HG02759 (cell line): Measurements from ENCODE around the gene SHANK3.

ENCODE experiments used
- ATAC-seq: cut with Tn5 transposase; IDR thresholded peaks from one replicate; pipeline ENCODE4 v1.9.1; 2021; ENCODE audit warnings: mild to moderate bottlenecking, moderate library complexity; ENCODE audit not compliant: unreplicated experiment

Gene SHANK3

DNA sequence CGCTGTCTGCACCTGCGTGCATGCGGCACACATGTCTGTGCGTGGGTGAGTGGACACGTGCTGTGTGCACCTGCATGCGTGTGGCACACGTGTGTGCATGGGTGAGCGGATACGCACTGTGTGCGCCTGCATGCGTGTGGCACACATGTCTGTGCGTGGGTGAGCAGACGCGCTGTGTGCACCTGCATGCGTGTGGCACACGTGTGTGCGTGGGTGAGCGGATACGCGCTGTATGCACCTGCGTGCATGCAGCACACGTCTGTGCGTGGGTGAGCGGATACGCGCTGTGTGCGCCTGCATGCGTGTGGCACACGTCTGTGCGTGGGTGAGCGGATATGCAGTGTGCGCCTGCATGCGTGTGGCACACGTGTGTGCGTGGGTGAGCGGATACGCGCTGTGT, 38.3 kb downstream of the SHANK3 start:
- ATAC-seq: no peak

DNA sequence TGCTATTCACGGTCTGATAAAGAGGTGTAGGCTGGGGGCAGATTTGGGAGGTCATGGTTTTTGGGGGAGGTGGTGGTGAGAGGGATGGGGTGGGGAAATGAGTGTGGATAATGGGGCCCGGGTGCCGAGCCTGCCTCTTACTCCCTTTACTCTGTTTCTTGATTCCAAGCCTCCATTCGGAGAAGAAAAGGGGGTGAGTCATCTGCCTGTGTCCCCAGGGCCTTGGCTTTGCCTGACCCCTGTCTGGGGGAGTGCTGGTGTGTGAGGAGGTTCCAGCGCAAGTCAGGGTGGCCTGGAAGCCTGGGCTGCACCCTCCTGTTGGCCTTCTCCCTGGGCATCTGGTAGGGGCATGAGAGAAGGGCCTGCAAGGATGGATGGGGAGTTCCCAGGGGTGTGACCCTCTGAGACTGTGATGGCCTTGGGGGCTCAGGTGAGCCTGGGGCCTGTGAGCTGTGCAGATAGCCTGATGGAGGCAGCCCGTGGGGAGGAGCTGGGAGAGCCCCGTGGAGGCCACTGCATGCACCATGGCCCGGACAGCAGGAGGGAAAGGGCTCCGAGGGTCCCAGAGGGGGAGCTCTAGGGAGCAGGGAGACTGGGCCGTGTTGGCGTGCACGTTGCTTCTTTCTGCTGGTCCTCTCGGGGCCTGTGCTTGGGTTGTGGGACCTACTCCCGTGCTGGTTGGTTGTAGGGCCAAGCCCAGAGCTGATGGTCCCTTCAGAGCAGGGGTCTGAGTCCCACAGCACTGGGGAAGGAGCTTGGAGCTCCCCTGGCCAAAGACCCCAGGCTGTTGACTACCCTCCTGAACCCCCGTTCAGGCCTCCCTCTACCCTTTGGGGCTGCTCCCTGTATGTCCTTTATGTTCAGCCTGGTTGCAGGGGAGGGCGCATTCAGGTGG, 39.1 kb downstream of the SHANK3 start:
- no peak for ATAC-seq

DNA sequence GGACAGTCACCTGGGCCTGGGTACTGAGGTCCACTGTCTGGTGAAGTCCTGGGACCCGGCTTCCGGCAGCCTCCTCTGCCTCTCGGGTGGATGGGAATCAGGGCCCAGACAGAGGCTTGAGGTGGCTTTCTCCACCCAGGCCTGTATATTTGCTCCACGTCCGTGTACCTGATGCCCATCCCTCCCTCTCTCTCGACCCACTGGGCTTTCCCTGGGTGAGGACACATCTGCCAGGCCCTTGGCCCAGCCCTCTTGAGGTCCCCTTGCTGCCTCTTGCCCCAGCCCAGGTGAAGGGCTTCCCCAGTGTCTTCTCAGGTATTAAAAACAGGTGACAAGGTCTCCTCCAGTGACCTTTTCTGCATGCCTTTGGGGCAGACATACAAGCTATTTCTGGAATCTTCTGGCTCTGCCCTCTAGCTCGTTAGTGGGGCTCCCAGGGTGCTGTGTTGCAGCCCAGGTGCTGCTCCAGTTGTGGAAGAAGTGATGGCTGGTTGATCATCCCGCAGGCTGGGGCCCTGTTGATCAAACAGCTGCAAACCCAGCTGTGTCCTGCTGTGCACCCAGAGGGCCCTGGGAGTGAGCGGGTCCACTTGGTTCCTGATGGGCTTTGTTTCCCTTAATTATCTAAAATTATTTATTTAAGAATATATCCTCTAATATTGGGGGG, 39.9 kb downstream of the SHANK3 start:
- ATAC-seq: no peak

DNA sequence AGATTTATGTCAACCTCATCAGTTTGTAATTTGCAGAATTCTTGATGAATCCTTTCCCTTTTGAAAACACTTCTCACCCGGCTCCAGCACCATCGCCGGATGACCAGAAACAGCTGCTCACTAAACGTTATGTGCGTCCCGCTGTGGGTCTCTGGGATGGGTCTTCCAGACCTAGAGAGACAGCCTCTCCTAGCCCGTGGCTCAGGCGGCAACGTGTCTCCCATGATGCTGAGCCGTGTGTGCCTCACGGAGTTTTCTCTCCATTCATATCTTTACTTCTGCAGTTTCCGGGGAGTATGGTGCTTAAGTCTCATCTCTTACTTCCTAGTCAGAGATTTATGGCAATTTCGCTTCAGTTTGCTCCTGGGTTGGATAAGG, 40.4 kb downstream of the SHANK3 start:
- no peak for ATAC-seq

DNA sequence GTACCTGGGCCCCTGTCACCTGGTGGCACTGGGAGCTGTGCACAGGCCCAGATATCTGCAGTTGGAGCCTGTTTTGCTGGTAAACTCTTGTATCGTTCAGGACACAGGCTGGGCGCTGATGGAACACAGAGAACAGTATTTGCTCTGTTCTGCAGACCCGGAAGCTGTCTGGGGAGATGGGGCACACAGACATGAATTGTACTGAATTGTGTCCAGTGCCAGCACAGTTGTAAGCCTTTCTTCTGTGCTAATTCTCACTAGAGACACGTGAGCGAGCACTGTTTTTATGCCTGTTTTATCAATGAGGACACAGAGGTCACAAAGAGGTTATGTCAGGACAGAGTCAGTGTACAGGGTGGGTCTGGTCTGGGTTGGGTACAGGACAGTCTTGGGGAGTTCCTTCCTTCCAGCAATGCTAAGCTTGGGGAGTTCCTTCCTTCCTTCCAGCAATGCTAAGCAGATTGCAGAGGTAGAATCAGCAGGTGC, 41.0 kb downstream of the SHANK3 start:
- ATAC-seq: no peak

DNA sequence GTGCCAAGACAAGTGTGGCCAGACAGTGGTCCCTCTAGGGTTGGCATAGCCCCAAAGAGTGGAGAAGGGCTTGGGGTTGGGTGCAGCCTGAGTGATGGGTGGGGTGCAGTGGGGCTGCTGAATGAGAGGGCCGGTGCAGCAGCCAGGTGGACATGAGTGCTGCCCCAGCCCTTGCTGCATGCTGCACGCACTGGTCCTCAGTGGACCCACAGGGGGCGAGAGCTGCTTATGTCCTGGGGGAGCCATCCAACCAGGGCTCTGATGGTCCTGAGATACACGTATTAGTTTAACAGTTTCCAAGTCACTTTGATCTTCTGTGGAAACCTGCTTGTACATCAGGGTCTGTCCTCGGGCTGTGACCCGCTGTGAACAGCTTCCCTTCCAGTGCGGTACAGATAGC, 41.5 kb downstream of the SHANK3 start:
- ATAC-seq: no peak

DNA sequence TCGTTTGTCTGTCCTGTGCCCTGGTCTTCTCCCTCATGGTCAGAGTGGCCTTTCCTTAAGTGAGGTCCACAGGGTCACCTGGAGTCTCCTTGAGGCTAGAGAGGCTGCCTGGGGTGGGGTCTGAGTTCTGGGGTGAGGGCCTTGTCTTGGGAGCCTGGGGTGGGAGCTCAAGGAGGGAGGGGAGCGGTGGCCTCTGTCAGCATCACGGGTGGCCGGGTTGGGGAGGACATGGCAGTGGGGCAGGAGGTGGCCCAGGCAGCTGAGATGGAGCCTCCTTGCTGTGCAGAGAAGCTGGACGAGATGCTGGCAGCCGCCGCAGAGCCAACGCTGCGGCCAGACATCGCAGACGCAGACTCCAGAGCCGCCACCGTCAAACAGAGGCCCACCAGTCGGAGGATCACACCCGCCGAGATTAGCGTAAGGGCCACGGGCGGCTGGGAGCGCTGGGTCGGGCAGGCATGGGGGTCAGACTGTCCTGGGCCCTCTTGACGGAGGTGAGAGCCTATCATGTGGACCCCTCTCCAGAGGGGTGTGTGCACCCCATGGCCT, 42.1 kb downstream of the SHANK3 start:
- ATAC-seq: no peak

DNA sequence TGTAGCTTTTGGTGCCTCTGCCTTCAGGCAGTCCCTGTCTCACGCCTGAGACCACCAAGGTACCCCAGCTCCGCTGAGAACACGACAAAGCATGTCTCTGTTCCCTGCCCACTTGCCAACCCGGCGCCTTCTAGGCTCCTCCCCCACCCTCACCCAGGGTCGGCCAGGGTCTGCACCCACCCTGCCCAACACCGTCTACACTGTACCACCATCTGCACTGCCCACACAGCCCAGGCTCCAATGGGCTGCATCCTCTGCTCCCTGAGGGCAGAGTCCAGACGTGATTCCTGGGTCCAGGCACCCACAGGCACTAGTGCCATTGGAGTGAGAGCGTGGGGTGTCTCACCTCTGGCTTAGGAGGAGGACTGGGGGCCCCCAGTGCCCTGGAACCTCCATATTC, 42.6 kb downstream of the SHANK3 start:
- ATAC-seq: no peak

DNA sequence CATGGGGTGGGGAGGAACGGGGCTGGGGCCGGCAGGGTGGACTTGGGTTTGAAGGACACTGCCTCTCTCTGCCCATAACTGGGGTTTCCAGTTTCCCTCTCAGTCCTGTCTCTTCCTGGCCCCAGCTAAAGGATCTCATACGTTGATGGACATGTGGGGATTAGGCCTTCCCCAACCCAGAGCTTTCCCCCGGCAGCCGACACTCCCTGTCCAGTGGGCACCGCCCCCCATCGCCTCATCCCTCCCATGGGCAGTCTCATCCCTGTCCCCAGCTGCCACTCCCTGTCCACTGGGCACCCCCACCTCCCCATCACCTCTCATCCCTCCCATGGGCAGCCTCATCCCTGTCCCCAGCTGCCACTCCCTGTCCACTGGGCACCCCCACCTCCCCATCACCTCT, 43.2 kb downstream of the SHANK3 start:
- ATAC-seq: no peak

DNA sequence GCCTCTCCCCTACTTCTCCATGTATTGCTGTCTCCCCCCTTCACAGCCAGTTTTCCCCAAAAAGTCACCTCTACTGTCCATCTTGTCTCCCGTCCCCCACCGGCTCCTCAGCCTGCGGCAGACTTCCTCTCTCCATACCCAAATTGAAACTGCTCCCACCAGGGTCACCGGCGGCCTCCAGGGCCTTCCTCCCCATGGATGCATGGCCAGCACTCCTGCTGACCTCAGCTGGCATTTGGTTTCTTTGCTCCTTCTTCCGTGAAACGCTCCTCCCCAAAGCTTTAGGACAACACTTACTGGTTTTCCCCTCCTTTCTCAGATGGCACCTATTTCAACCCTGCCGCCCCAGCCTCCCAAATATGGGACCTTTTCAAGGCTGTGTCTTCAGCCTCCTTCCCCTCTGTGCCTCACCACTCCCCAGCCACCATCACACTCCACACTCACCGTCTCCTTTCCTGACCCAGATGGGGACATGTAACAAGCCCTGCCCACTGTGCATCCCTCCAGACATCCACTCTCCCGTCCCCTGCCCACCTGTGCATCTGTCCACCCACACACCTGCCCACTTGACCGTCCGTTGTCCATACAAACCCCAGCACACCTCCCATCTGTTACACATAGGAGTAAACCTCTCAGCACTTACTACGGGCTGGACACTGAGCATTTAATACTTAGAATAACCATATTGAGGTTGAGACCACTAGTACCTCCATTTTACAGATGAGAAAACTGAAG, 43.8 kb downstream of the SHANK3 start:
- no peak for ATAC-seq

DNA sequence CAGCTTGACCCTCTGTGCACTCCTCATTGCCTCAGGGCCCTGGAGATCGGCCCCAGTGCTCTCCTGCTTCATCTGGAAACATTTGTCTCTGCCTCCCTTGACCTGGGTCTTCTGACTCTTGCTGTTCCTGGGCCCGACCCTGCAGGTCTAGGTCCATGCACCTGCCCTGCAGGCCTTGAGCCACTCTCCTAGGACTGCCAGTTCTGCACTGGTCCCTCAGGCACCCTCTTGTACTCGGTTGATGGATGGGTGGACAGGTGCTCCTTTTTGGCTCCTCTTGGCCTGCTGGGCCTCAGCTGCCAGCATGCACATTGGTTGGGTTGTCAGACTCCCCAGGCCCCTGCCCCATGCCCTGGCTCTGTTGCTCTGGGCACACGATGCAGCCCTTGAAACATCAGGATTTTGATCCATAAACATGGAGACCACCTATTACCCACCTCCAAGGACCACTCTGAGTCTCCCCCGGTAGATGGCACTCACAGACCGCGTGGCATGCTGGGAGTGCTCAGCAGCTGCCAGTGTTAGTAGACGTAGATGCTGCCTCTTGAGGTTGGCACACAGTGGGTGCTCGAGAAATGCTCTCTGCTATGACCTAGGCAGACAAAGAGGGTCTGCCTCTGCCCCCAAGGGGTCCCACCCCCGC, 45.2 kb downstream of the SHANK3 start:
- ATAC-seq: no peak

DNA sequence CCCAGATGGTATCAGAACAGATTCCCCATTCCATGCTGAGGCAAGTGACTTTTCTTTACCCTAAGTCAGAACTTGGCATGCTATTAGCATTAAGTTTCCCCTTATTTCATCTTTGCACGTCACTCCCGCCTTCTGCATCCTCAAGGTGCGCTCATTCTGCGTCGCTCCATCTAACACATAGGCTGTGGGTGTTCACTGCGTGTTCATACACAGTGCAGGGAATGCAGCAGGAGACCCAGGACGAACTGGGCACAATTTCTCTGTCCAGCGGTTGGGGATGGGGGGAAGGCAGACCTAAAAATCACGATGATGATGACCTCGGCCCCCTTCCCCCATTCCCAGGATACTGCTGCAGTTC, 45.7 kb downstream of the SHANK3 start:
- no peak for ATAC-seq

DNA sequence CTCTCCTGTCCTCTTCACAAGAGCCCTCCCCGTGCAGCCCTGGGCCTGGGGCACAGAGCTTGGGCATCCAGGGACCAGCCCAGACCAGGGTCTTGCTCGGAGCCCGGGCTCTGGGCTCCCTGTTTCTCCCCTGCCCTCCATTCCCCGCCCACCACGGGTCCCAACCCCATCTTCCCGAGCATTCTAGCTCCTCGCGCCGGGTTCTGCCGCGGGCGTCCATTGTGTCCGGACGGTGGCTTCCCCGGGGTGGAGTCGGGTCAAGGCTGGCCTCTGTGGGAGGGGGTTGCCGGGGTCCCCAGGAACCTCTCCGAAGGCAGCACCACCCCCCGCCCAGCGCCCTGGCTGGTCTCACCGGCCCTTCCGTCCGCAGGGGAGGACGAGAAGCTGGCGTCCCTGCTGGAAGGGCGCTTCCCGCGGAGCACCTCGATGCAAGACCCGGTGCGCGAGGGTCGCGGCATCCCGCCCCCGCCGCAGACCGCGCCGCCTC, 47.2 kb downstream of the SHANK3 start:
- ATAC-seq: no peak

DNA sequence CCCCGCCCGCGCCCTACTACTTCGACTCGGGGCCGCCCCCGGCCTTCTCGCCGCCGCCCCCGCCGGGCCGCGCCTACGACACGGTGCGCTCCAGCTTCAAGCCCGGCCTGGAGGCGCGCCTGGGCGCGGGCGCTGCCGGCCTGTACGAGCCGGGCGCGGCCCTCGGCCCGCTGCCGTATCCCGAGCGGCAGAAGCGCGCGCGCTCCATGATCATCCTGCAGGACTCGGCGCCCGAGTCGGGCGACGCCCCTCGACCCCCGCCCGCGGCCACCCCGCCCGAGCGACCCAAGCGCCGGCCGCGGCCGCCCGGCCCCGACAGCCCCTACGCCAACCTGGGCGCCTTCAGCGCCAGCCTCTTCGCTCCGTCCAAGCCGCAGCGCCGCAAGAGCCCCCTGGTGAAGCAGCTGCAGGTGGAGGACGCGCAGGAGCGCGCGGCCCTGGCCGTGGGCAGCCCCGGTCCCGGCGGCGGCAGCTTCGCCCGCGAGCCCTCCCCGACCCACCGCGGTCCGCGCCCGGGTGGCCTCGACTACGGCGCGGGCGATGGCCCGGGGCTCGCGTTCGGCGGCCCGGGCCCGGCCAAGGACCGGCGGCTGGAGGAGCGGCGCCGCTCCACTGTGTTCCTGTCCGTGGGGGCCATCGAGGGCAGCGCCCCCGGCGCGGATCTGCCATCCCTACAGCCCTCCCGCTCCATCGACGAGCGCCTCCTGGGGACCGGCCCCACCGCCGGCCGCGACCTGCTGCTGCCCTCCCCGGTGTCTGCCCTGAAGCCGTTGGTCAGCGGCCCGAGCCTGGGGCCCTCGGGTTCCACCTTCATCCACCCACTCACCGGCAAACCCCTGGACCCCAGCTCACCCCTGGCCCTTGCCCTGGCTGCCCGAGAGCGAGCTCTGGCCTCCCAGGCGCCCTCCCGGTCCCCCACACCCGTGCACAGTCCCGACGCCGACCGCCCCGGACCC, 48.0 kb downstream of the SHANK3 start:
- ATAC-seq: no peak

DNA sequence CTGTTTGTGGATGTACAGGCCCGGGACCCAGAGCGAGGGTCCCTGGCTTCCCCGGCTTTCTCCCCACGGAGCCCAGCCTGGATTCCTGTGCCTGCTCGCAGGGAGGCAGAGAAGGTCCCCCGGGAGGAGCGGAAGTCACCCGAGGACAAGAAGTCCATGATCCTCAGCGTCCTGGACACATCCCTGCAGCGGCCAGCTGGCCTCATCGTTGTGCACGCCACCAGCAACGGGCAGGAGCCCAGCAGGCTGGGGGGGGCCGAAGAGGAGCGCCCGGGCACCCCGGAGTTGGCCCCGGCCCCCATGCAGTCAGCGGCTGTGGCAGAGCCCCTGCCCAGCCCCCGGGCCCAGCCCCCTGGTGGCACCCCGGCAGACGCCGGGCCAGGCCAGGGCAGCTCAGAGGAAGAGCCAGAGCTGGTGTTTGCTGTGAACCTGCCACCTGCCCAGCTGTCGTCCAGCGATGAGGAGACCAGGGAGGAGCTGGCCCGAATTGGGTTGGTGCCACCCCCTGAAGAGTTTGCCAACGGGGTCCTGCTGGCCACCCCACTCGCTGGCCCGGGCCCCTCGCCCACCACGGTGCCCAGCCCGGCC, 48.7 kb downstream of the SHANK3 start:
- ATAC-seq: no peak

DNA sequence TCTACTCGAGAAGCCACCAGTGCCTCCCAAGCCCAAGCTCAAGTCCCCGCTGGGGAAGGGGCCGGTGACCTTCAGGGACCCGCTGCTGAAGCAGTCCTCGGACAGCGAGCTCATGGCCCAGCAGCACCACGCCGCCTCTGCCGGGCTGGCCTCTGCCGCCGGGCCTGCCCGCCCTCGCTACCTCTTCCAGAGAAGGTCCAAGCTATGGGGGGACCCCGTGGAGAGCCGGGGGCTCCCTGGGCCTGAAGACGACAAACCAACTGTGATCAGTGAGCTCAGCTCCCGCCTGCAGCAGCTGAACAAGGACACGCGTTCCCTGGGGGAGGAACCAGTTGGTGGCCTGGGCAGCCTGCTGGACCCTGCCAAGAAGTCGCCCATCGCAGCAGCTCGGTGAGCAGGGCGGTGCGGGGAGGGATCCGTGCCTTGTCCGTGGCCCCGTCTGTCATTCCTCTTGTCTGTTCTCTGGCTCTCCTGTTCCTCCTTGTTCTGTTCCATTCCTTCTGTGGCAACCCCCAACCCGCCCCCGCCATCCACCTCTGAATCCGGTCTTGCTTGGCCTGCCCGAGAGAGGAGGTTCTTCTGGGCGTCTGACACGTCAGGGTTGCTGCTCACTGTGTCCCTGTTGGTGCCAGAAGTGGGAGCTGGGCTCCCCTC, 49.6 kb downstream of the SHANK3 start:
- no peak for ATAC-seq
